D721Med (cell line): ENCODE results near the gene LDHD.
"Not testable (repeated sequence)": the region's sequence is repeated elsewhere in the genome, so short reads cannot be mapped to it uniquely, and the experiment has no call there.

Experiments used
- DNase-seq: peaks from one replicate; pipeline ENCODE4 v3.0.0; 2011; ENCODE audit warnings: low spot score; ENCODE audit not compliant: insufficient read length
- FAIRE-seq: peaks from 2 replicates; lab custom pipeline; 2011; peaks lifted over from hg19 to GRCh38; lab: Jason Lieb, UNC
- CTCF ChIP-seq: IDR thresholded peaks from 2 replicates; pipeline ENCODE4 v1.5.1; 2012; ENCODE audit warnings: mild to moderate bottlenecking, control low read depth; ENCODE audit not compliant: insufficient read depth; ENCODE audit errors: missing control alignments

Gene LDHD

GRCh38 chr16:75092777-75093176 is 23.8 kb downstream of the LDHD start:
- no peak for TF ChIP-seq CTCF
- FAIRE-seq: no peak

GRCh38 chr16:75091619-75092018 is 25.0 kb downstream of the LDHD start:
- DNase-seq, FAIRE-seq: not testable (repeated sequence)

More at GRCh38 chr16:75092777-75093176, 23.8 kb downstream of the LDHD start:
- no peak for DNase-seq

- not testable (repeated sequence) for DNase-seq, FAIRE-seq
These were observed 25.7 kb downstream of the LDHD start for GRCh38 chr16:75090899-75091298.

- no peak for FAIRE-seq
- DNase-seq: no peak
- no peak for TF ChIP-seq CTCF
These were observed 26.9 kb downstream of the LDHD start for GRCh38 chr16:75089486-75090202.

- DNase-seq (no peak), FAIRE-seq (no peak)
- TF ChIP-seq CTCF: no peak
These were observed 27.6 kb downstream of the LDHD start for GRCh38 chr16:75088934-75089333.

- DNase-seq (no peak), FAIRE-seq (no peak)
- TF ChIP-seq CTCF: no peak
These were observed 28.4 kb downstream of the LDHD start for GRCh38 chr16:75088216-75088615.

- no peak for DNase-seq
- FAIRE-seq: no peak
- no peak for TF ChIP-seq CTCF
These were observed 29.1 kb downstream of the LDHD start for GRCh38 chr16:75087375-75087979.

GRCh38 chr16:75086688-75087374 is 29.7 kb downstream of the LDHD start:
- no peak for TF ChIP-seq CTCF
- DNase-seq (no peak), FAIRE-seq (no peak)
